ENCODE measurements around the gene SPATA13. TPM values are rescaled to one million over a fixed set of nuclear protein-coding genes. Genes with fewer than 3 reads are reported as not detected.

Gene SPATA13
- total RNA-seq, 1 donor from 2014 or later: 30.6 TPM

GRCh38 chr13:24218338-24218737 lies 57.8 kb downstream of the SPATA13 start:
- no peak for DNase-seq (ENCODE audit: low spot score in 2 of 2)
- no peak for FAIRE-seq

- FAIRE-seq (no peak), DNase-seq (ENCODE audit: low spot score in 2 of 2) (no peak)
These were observed 58.5 kb downstream of the SPATA13 start for GRCh38 chr13:24218977-24219376.

GRCh38 chr13:24220086-24220703 lies 59.7 kb downstream of the SPATA13 start:
- peak; percentile 64 to 69 for DNase-seq (ENCODE audit: low spot score in 2 of 2)
- peak; percentile 79 for FAIRE-seq

GRCh38 chr13:24221007-24221406 lies 60.5 kb downstream of the SPATA13 start:
- DNase-seq (ENCODE audit: low spot score in 2 of 2) (no peak), FAIRE-seq (no peak)

- DNase-seq (ENCODE audit: low spot score in 2 of 2): no peak
These were observed 62.2 kb downstream of the SPATA13 start for GRCh38 chr13:24222756-24223155.

GRCh38 chr13:24223341-24224231 lies 63.1 kb downstream of the SPATA13 start:
- DNase-seq (ENCODE audit: low spot score in 2 of 2) (no peak), FAIRE-seq (no peak)

More at GRCh38 chr13:24222756-24223155, 62.2 kb downstream of the SPATA13 start:
- no peak for FAIRE-seq

GRCh38 chr13:24224232-24224680 lies 63.7 kb downstream of the SPATA13 start:
- DNase-seq (ENCODE audit: low spot score in 2 of 2): no peak
- no peak for FAIRE-seq

- FAIRE-seq: no peak
- DNase-seq (ENCODE audit: low spot score in 2 of 2): no peak
These were observed 64.5 kb downstream of the SPATA13 start for GRCh38 chr13:24225062-24225461.

GRCh38 chr13:24225930-24226329 lies 65.4 kb downstream of the SPATA13 start:
- FAIRE-seq (no peak), DNase-seq (ENCODE audit: low spot score in 2 of 2) (no peak)

- FAIRE-seq (no peak), DNase-seq (ENCODE audit: low spot score in 2 of 2) (no peak)
These were observed 66.2 kb downstream of the SPATA13 start for GRCh38 chr13:24226762-24227161.

GRCh38 chr13:24228852-24229458 lies 68.4 kb downstream of the SPATA13 start:
- FAIRE-seq (no peak), DNase-seq (ENCODE audit: low spot score in 2 of 2) (peak in 1 of 2 donors; percentile 49)

GRCh38 chr13:24230428-24231072 lies 70.0 kb downstream of the SPATA13 start:
- no peak for FAIRE-seq
- DNase-seq (ENCODE audit: low spot score in 2 of 2): no peak

GRCh38 chr13:24231377-24231776 lies 70.9 kb downstream of the SPATA13 start:
- DNase-seq (ENCODE audit: low spot score in 2 of 2) (no peak), FAIRE-seq (no peak)

- DNase-seq (ENCODE audit: low spot score in 2 of 2) (no peak), FAIRE-seq (no peak)
These were observed 71.5 kb downstream of the SPATA13 start for GRCh38 chr13:24232037-24232436.

- FAIRE-seq: no peak
- no peak for DNase-seq (ENCODE audit: low spot score in 2 of 2)
These were observed 72.0 kb downstream of the SPATA13 start for GRCh38 chr13:24232474-24232873.

- FAIRE-seq (no peak), DNase-seq (ENCODE audit: low spot score in 2 of 2) (no peak)
These were observed 72.9 kb downstream of the SPATA13 start for GRCh38 chr13:24233351-24233901.

GRCh38 chr13:24234200-24234915 lies 73.8 kb downstream of the SPATA13 start:
- DNase-seq (ENCODE audit: low spot score in 2 of 2) (no peak), FAIRE-seq (no peak)

GRCh38 chr13:24237356-24237755 lies 76.8 kb downstream of the SPATA13 start:
- DNase-seq (ENCODE audit: low spot score in 2 of 2) (no peak), FAIRE-seq (no peak)

GRCh38 chr13:24241336-24241735 lies 80.8 kb downstream of the SPATA13 start:
- DNase-seq (ENCODE audit: low spot score in 2 of 2) (no peak), FAIRE-seq (no peak)

- FAIRE-seq (no peak), DNase-seq (ENCODE audit: low spot score in 2 of 2) (no peak)
These were observed 81.6 kb downstream of the SPATA13 start for GRCh38 chr13:24242100-24242499.
